ENCODE results near the gene HINT2. TPM values are rescaled to one million over a fixed set of nuclear protein-coding genes. Genes with fewer than 3 reads are reported as not detected.
A peak's percentile ranks its signal among the peaks of the same experiment; 100 is the strongest.

Gene HINT2
- polyA plus RNA-seq: 100 to 1,000 TPM; 105 to 124 (median 122) TPM

- Mint-ChIP-seq H3K27ac (peak within 1 kb of the TSS; percentile 93 to 99 (median 96)), H3K9me3 (no peaks in the 10 kb centered on the region), H3K27me3 (ENCODE audit: low read depth in 3 of 3) (peaks cover 13 to 21% (median 15%) of the 10 kb centered on the region in 3 donors), H3K36me3 (no peaks in the 10 kb centered on the region), H3K4me3 (peak within 1 kb of the TSS; percentile 94 to 99 (median 96)), H3K4me1 (peaks cover 46% of the 10 kb centered on the region in 2 donors)
- DNase-seq: peak; percentile 96 to 97 (median 96)
Measured at GRCh38 chr9:35814841-35815543, at the start of gene HINT2. Gene HINT2, minus strand, starts transcription at chr9:35815042. Its CDS starts 63 bp downstream, at chr9:35814979.

GRCh38 chr9:35863583-35863982, 48.7 kb upstream of the HINT2 start:
- Mint-ChIP-seq H3K4me3 (no peak overlapping the region), H3K27me3 (ENCODE audit: low read depth in 3 of 3) (peaks cover 2 to 9% (median 5%) of the 10 kb centered on the region in 3 donors), H3K36me3 (no peaks in the 10 kb centered on the region), H3K27ac (no peak overlapping the region), H3K4me1 (no peaks in the 10 kb centered on the region), H3K9me3 (no peaks in the 10 kb centered on the region)
- DNase-seq: no peak

GRCh38 chr9:35862328-35862727, 47.5 kb upstream of the HINT2 start:
- Mint-ChIP-seq H3K36me3 (no peaks in the 10 kb centered on the region), H3K4me1 (no peaks in the 10 kb centered on the region), H3K4me3 (no peak overlapping the region), H3K27ac (no peak overlapping the region), H3K27me3 (ENCODE audit: low read depth in 3 of 3) (peaks cover 0 to 9% (median 5%) of the 10 kb centered on the region in 3 donors), H3K9me3 (no peaks in the 10 kb centered on the region)
- no peak for DNase-seq

GRCh38 chr9:35861161-35861897, 46.5 kb upstream of the HINT2 start:
- no peak for DNase-seq
- Mint-ChIP-seq H3K4me3 (no peak overlapping the region), H3K4me1 (no peaks in the 10 kb centered on the region), H3K27ac (no peak overlapping the region), H3K27me3 (ENCODE audit: low read depth in 3 of 3) (peaks cover 0 to 9% (median 5%) of the 10 kb centered on the region in 3 donors), H3K9me3 (no peaks in the 10 kb centered on the region), H3K36me3 (no peaks in the 10 kb centered on the region)

- Mint-ChIP-seq H3K36me3 (no peaks in the 10 kb centered on the region), H3K4me3 (no peak overlapping the region), H3K27ac (no peak overlapping the region), H3K27me3 (ENCODE audit: low read depth in 3 of 3) (peaks cover 0 to 9% (median 5%) of the 10 kb centered on the region in 3 donors), H3K4me1 (no peaks in the 10 kb centered on the region), H3K9me3 (no peaks in the 10 kb centered on the region)
- DNase-seq: no peak
Measured at GRCh38 chr9:35859990-35860339, 45.1 kb upstream of the HINT2 start.

- Mint-ChIP-seq H3K4me1 (no peaks in the 10 kb centered on the region), H3K36me3 (no peaks in the 10 kb centered on the region), H3K27me3 (ENCODE audit: low read depth in 3 of 3) (peaks cover 0 to 9% (median 5%) of the 10 kb centered on the region in 3 donors), H3K9me3 (no peaks in the 10 kb centered on the region), H3K27ac (peak overlapping the region in 1 of 6 donors; percentile 46), H3K4me3 (no peak overlapping the region)
- DNase-seq: peak in 1 of 3 donors; percentile 10
Measured at GRCh38 chr9:35859310-35859989, 44.6 kb upstream of the HINT2 start.

- Mint-ChIP-seq H3K36me3 (no peaks in the 10 kb centered on the region), H3K27me3 (ENCODE audit: low read depth in 3 of 3) (peaks cover 0 to 9% (median 5%) of the 10 kb centered on the region in 3 donors), H3K4me3 (no peak overlapping the region), H3K27ac (no peak overlapping the region), H3K9me3 (no peaks in the 10 kb centered on the region), H3K4me1 (no peaks in the 10 kb centered on the region)
- no peak for DNase-seq
Measured at GRCh38 chr9:35858458-35858857, 43.6 kb upstream of the HINT2 start.

- H3K36me3 Mint-ChIP-seq: no peaks in the 10 kb centered on the region
- H3K27ac Mint-ChIP-seq: no peak overlapping the region
- DNase-seq: no peak
- no peaks in the 10 kb centered on the region for H3K9me3 Mint-ChIP-seq
- H3K4me3 Mint-ChIP-seq: no peak overlapping the region
- no peaks in the 10 kb centered on the region for H3K4me1 Mint-ChIP-seq
- peaks cover 0 to 11% (median 5%) of the 10 kb centered on the region in 3 donors for H3K27me3 Mint-ChIP-seq (ENCODE audit: low read depth in 3 of 3)
Measured at GRCh38 chr9:35856882-35857281, 42.0 kb upstream of the HINT2 start.

GRCh38 chr9:35856206-35856605, 41.4 kb upstream of the HINT2 start:
- H3K27ac Mint-ChIP-seq: no peak overlapping the region
- no peaks in the 10 kb centered on the region for H3K36me3 Mint-ChIP-seq
- H3K4me3 Mint-ChIP-seq: no peak overlapping the region
- H3K4me1 Mint-ChIP-seq: no peaks in the 10 kb centered on the region
- peaks cover 0 to 9% (median 2%) of the 10 kb centered on the region in 3 donors for H3K27me3 Mint-ChIP-seq (ENCODE audit: low read depth in 3 of 3)
- H3K9me3 Mint-ChIP-seq: no peaks in the 10 kb centered on the region
- no peak for DNase-seq

GRCh38 chr9:35854091-35854762, 39.4 kb upstream of the HINT2 start:
- no peaks in the 10 kb centered on the region for H3K4me1 Mint-ChIP-seq
- no peaks in the 10 kb centered on the region for H3K9me3 Mint-ChIP-seq
- H3K27ac Mint-ChIP-seq: no peak overlapping the region
- peaks cover 0 to 5% (median 0%) of the 10 kb centered on the region in 3 donors for H3K36me3 Mint-ChIP-seq
- no peak overlapping the region for H3K4me3 Mint-ChIP-seq
- H3K27me3 Mint-ChIP-seq (ENCODE audit: low read depth in 3 of 3): peaks cover 0 to 2% (median 0%) of the 10 kb centered on the region in 3 donors
- DNase-seq: no peak

GRCh38 chr9:35852876-35853865, 38.3 kb upstream of the HINT2 start:
- DNase-seq: no peak
- no peak overlapping the region for H3K27ac Mint-ChIP-seq
- H3K9me3 Mint-ChIP-seq: no peaks in the 10 kb centered on the region
- H3K27me3 Mint-ChIP-seq (ENCODE audit: low read depth in 3 of 3): peaks cover 0 to 2% (median 0%) of the 10 kb centered on the region in 3 donors
- no peak overlapping the region for H3K4me3 Mint-ChIP-seq
- H3K4me1 Mint-ChIP-seq: no peaks in the 10 kb centered on the region
- peaks cover 2 to 9% (median 2%) of the 10 kb centered on the region in 3 donors for H3K36me3 Mint-ChIP-seq

- Mint-ChIP-seq H3K9me3 (no peaks in the 10 kb centered on the region), H3K27ac (no peak overlapping the region), H3K4me1 (no peaks in the 10 kb centered on the region)
Measured at GRCh38 chr9:35852267-35852815, 37.5 kb upstream of the HINT2 start.

More at GRCh38 chr9:35852267-35852815, 37.5 kb upstream of the HINT2 start:
- no peak overlapping the region for H3K4me3 Mint-ChIP-seq
- peaks cover 0 to 2% (median 0%) of the 10 kb centered on the region in 3 donors for H3K27me3 Mint-ChIP-seq (ENCODE audit: low read depth in 3 of 3)
- peaks cover 5 to 10% (median 9%) of the 10 kb centered on the region in 3 donors for H3K36me3 Mint-ChIP-seq
- no peak for DNase-seq
